Measurements from ENCODE around the gene RNASE8. TPM values are rescaled to one million over a fixed set of nuclear protein-coding genes. Genes with fewer than 3 reads are reported as not detected.
A peak's percentile ranks its signal among the peaks of the same experiment; 100 is the strongest.

RNASE8 gene
- polyA plus RNA-seq, 3 donors: not detected

- H3K27me3 Mint-ChIP-seq (ENCODE audit: low read depth in 3 of 3): peaks cover 0 to 7% (median 5%) of the 10 kb centered on the region in 3 donors
- H3K9me3 Mint-ChIP-seq: peaks cover 0 to 2% (median 0%) of the 10 kb centered on the region in 7 donors
- H3K9ac ChIP-seq (ENCODE audit: insufficient read depth, low read length, poor library complexity, severe bottlenecking): no peak overlapping the region
- no peak overlapping the region for H3K4me3 Mint-ChIP-seq
- H3K27ac ChIP-seq (ENCODE audit: low read depth in 1 of 2, low read length in 2 of 2): no peak overlapping the region
- H3K27me3 ChIP-seq (ENCODE audit: control insufficient read depth in 2 of 2, insufficient read depth in 2 of 2, low read length in 2 of 2): no peaks in the 10 kb centered on the region
- peaks cover 23% of the 10 kb centered on the region for H3K4me1 Mint-ChIP-seq
- no peak overlapping the region for H3K4me3 ChIP-seq (replicated peaks in 1 of 3; ENCODE audit: low read depth in 2 of 3, low read length in 3 of 3)
- peak in 1 of 3 donors; percentile 54 for DNase-seq
- no peaks in the 10 kb centered on the region for H3K36me3 Mint-ChIP-seq
- H2AFZ ChIP-seq (ENCODE audit: insufficient read depth, low read depth, low read length, poor library complexity, severe bottlenecking): no peak overlapping the region
- no peak overlapping the region for H3K4me2 ChIP-seq (replicated peaks; ENCODE audit: extremely low read depth, low read length, poor library complexity, severe bottlenecking)
- H4K20me1 ChIP-seq (ENCODE audit: insufficient read depth, low read length): no peaks in the 10 kb centered on the region
- H3K4me1 ChIP-seq (ENCODE audit: control insufficient read depth in 1 of 2, insufficient read depth in 2 of 2, low read length in 2 of 2): peaks cover 0 to 15% of the 10 kb centered on the region in 2 donors
- no peaks in the 10 kb centered on the region for H3K36me3 ChIP-seq (replicated peaks in 1 of 2; ENCODE audit: control insufficient read depth in 1 of 2, insufficient read depth in 2 of 2, low read length in 2 of 2)
- no peaks in the 10 kb centered on the region for H3K9me3 ChIP-seq (replicated peaks in 1 of 2; ENCODE audit: control insufficient read depth in 1 of 2, insufficient read depth in 1 of 2, low read length in 2 of 2)
- H3K27ac Mint-ChIP-seq: no peak overlapping the region
- no peak for TF ChIP-seq CTCF (IDR thresholded peaks at IDR 0.05)
- 81% methylated on average over 4 of the region's 7 CpGs for WGBS (ENCODE audit: insufficient coverage)
- H3K79me2 ChIP-seq (ENCODE audit: insufficient read depth, low read length): no peaks in the 10 kb centered on the region
- intact Hi-C loops (cut with micrococcal nuclease): no loop called here
These were observed 20.9 kb upstream of the RNASE8 start for GRCh38 chr14:21036751-21037150.

- WGBS (ENCODE audit: insufficient coverage): no CpG with 5 or more reads among the region's 3 CpGs
- intact Hi-C loops (cut with micrococcal nuclease): no loop called here
- no peaks in the 10 kb centered on the region for H3K36me3 Mint-ChIP-seq
These were observed 20.5 kb upstream of the RNASE8 start for GRCh38 chr14:21037156-21037555.

More at GRCh38 chr14:21037156-21037555, 20.5 kb upstream of the RNASE8 start:
- H3K4me3 ChIP-seq (replicated peaks in 1 of 3; ENCODE audit: low read depth in 2 of 3, low read length in 3 of 3): no peak overlapping the region
- H3K4me2 ChIP-seq (replicated peaks; ENCODE audit: extremely low read depth, low read length, poor library complexity, severe bottlenecking): no peak overlapping the region
- Mint-ChIP-seq H3K4me3 (no peak overlapping the region), H3K27ac (no peak overlapping the region), H3K27me3 (ENCODE audit: low read depth in 3 of 3) (peaks cover 0 to 7% (median 4%) of the 10 kb centered on the region in 3 donors), H3K9me3 (peaks cover 0 to 2% (median 0%) of the 10 kb centered on the region in 7 donors), H3K4me1 (peaks cover 19% of the 10 kb centered on the region)
- H4K20me1 ChIP-seq (ENCODE audit: insufficient read depth, low read length): no peaks in the 10 kb centered on the region
- no peak overlapping the region for H2AFZ ChIP-seq (ENCODE audit: insufficient read depth, low read depth, low read length, poor library complexity, severe bottlenecking)
- no peak overlapping the region for H3K27ac ChIP-seq (ENCODE audit: low read depth in 1 of 2, low read length in 2 of 2)
- no peaks in the 10 kb centered on the region for H3K36me3 ChIP-seq (replicated peaks in 1 of 2; ENCODE audit: control insufficient read depth in 1 of 2, insufficient read depth in 2 of 2, low read length in 2 of 2)
- H3K4me1 ChIP-seq (ENCODE audit: control insufficient read depth in 1 of 2, insufficient read depth in 2 of 2, low read length in 2 of 2): peaks cover 0 to 13% of the 10 kb centered on the region in 2 donors
- H3K27me3 ChIP-seq (ENCODE audit: control insufficient read depth in 2 of 2, insufficient read depth in 2 of 2, low read length in 2 of 2): no peaks in the 10 kb centered on the region
- H3K9ac ChIP-seq (ENCODE audit: insufficient read depth, low read length, poor library complexity, severe bottlenecking): no peak overlapping the region
- no peak for TF ChIP-seq CTCF (IDR thresholded peaks at IDR 0.05)
- H3K9me3 ChIP-seq (replicated peaks in 1 of 2; ENCODE audit: control insufficient read depth in 1 of 2, insufficient read depth in 1 of 2, low read length in 2 of 2): no peaks in the 10 kb centered on the region
- H3K79me2 ChIP-seq (ENCODE audit: insufficient read depth, low read length): no peaks in the 10 kb centered on the region
- DNase-seq: no peak

All from CD14-positive monocyte (primary cell).